OCI-LY3 (cell line): Measurements from ENCODE around the gene LRBA.

Source experiments
- H2AFZ ChIP-seq: fragments of 200-600, 300-600 bp; shearing (Covaris generic); 2 replicates; pipeline ENCODE4 v1.6.0; 2014; ENCODE audit warnings: antibody characterized with exemption, low read depth, low read length
- H3K27ac ChIP-seq: fragments of 200-600, 300-600 bp; sonication (generic); 2 replicates; pipeline ENCODE4 v1.5.1; 2014; ENCODE audit warnings: mild to moderate bottlenecking, low read length, moderate library complexity, mixed read lengths
- H3K27me3 ChIP-seq: fragments of 200-600, 300-600 bp; sonication (generic); 2 replicates; pipeline ENCODE4 v1.6.1; 2014; ENCODE audit warnings: low read depth, low read length, mixed read lengths
- H3K36me3 ChIP-seq: fragments of 200-600, 300-600 bp; sonication (generic); replicated peaks from 2 replicates; pipeline ENCODE3; 2014; ENCODE audit warnings: low read depth, low read length, mixed read lengths
- H3K4me1 ChIP-seq: fragments of 300-600, 200-600 bp; sonication (generic); 2 replicates; pipeline ENCODE4 v1.6.1; 2014; ENCODE audit warnings: low read length, mixed read lengths
- H3K4me2 ChIP-seq: fragments of 200-600, 300-600 bp; sonication (generic); 2 replicates; pipeline ENCODE4 v1.6.1; 2014; ENCODE audit warnings: low read length, mixed read lengths
- H3K4me3 ChIP-seq: fragments of 300-600, 200-600 bp; sonication (generic); 2 replicates; pipeline ENCODE4 v1.5.1; 2014; ENCODE audit warnings: antibody characterized with exemption, mild to moderate bottlenecking, low read length, moderate library complexity
- H3K79me2 ChIP-seq: fragments of 300-600, 200-600 bp; shearing (Covaris generic); 2 replicates; pipeline ENCODE4 v1.6.1; 2014; ENCODE audit warnings: mild to moderate bottlenecking, low read length, mixed read lengths
- H3K9ac ChIP-seq: fragments of 300-600, 200-600 bp; shearing (Covaris generic); 2 replicates; pipeline ENCODE4 v1.6.0; 2014; ENCODE audit warnings: mild to moderate bottlenecking, low read length, moderate library complexity
- H3K9me3 ChIP-seq: fragments of 200-600, 300-600 bp; shearing (Covaris generic); 2 replicates; pipeline ENCODE4 v1.6.1; 2014; ENCODE audit warnings: low read length, mixed read lengths; ENCODE audit not compliant: insufficient read depth
- H4K20me1 ChIP-seq: fragments of 200-600, 300-600 bp; sonication (generic); 2 replicates; pipeline ENCODE4 v1.6.1; 2016; ENCODE audit warnings: low read length, mixed read lengths; ENCODE audit not compliant: insufficient read depth
- EZH2phosphoT487 ChIP-seq: fragments of 200-600 bp; shearing (Covaris generic); IDR thresholded peaks from 2 replicates; pipeline ENCODE4 v1.6.1; 2018; ENCODE audit warnings: antibody characterized with exemption, mixed run types, low read depth
- TF ChIP-seq, protein P1 (sequence below): fragments of 200-600, 300-600 bp; sonication (generic); IDR thresholded peaks from 2 replicates; pipeline ENCODE4 v1.5.1; 2014; ENCODE audit warnings: antibody characterized with exemption, low read length, low read depth

LRBA gene

GRCh38 chr4:150585611-150586010 lies 429.5 kb downstream of the LRBA start:
- H3K9me3 ChIP-seq = no peaks in the 10 kb centered on the region
- peaks cover 16% of the 10 kb centered on the region for H3K36me3 ChIP-seq
- no peaks in the 10 kb centered on the region for H3K27me3 ChIP-seq
- no peaks in the 10 kb centered on the region for H4K20me1 ChIP-seq
- H3K4me2 ChIP-seq = no peak overlapping the region
- TF ChIP-seq EZH2phosphoT487 = no peak
- TF ChIP-seq, protein P1, sequence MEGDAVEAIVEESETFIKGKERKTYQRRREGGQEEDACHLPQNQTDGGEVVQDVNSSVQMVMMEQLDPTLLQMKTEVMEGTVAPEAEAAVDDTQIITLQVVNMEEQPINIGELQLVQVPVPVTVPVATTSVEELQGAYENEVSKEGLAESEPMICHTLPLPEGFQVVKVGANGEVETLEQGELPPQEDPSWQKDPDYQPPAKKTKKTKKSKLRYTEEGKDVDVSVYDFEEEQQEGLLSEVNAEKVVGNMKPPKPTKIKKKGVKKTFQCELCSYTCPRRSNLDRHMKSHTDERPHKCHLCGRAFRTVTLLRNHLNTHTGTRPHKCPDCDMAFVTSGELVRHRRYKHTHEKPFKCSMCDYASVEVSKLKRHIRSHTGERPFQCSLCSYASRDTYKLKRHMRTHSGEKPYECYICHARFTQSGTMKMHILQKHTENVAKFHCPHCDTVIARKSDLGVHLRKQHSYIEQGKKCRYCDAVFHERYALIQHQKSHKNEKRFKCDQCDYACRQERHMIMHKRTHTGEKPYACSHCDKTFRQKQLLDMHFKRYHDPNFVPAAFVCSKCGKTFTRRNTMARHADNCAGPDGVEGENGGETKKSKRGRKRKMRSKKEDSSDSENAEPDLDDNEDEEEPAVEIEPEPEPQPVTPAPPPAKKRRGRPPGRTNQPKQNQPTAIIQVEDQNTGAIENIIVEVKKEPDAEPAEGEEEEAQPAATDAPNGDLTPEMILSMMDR = no peak
- H3K4me1 ChIP-seq = no peaks in the 10 kb centered on the region
- no peak overlapping the region for H2AFZ ChIP-seq
- no peaks in the 10 kb centered on the region for H3K79me2 ChIP-seq
- no peak overlapping the region for H3K9ac ChIP-seq
- H3K4me3 ChIP-seq = no peak overlapping the region
- no peak overlapping the region for H3K27ac ChIP-seq

DNA sequence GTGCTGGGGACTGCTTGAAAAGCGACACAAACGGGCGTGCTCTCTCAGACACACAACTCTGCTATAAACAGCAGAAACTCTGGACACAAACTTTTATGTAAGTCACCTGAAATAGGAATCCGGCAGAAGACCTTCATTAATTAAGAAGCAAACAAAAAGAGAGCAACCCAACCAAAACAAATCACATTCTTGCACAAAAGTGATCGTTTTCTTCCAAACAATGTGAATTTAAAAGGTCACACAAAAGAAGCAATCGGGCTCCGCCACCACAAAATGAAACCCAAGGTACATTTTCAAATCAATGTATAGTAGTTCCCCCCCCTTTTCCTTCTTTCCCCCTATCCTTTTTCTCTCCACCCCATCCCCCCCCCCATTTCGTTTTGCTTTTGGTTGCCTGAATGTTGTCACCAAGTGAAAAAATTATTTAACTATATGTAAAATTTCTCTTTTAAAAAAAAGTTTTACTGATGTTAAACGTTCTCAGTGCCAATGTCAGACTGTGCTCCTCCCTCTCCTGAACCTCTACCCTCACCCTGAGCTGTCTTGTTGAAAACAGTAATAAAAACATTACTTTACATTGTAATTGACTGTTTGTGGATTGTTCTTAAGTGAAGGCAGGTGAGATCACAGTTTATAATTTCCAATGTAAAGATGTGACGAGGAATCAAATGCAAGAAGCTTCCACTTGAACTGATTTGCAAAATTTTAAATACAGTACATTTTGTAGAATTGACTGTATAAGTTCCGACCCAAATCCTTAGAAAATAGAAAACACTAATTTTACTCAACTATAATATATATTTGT lies 430.8 kb downstream of the LRBA start:
- H3K36me3 ChIP-seq = peaks cover 16% of the 10 kb centered on the region
- no peaks in the 10 kb centered on the region for H3K4me1 ChIP-seq
- TF ChIP-seq EZH2phosphoT487 = no peak
- TF ChIP-seq, protein P1 = no peak
- no peak overlapping the region for H3K4me2 ChIP-seq
- H3K4me3 ChIP-seq = no peak overlapping the region
- no peaks in the 10 kb centered on the region for H3K27me3 ChIP-seq
- H3K79me2 ChIP-seq = no peaks in the 10 kb centered on the region
- no peak overlapping the region for H3K27ac ChIP-seq
- no peak overlapping the region for H2AFZ ChIP-seq
- no peak overlapping the region for H3K9ac ChIP-seq
- no peaks in the 10 kb centered on the region for H3K9me3 ChIP-seq
- no peaks in the 10 kb centered on the region for H4K20me1 ChIP-seq

GRCh38 chr4:150583287-150584110 lies 431.6 kb downstream of the LRBA start:
- Histone ChIP-seq H3K4me1 (peaks cover 6% of the 10 kb centered on the region), H3K36me3 (peaks cover 16% of the 10 kb centered on the region), H3K9ac (no peak overlapping the region), H3K4me2 (no peak overlapping the region), H3K27me3 (no peaks in the 10 kb centered on the region), H3K27ac (no peak overlapping the region), H3K4me3 (no peak overlapping the region), H4K20me1 (no peaks in the 10 kb centered on the region), H3K79me2 (no peaks in the 10 kb centered on the region), H2AFZ (no peak overlapping the region), H3K9me3 (no peaks in the 10 kb centered on the region)
- TF ChIP-seq, protein P1 = no peak
- no peak for TF ChIP-seq EZH2phosphoT487

- Histone ChIP-seq H3K27me3 (no peaks in the 10 kb centered on the region), H3K4me3 (no peak overlapping the region), H3K4me1 (peaks cover 12% of the 10 kb centered on the region), H4K20me1 (no peaks in the 10 kb centered on the region), H3K27ac (no peak overlapping the region), H2AFZ (no peak overlapping the region), H3K9ac (no peak overlapping the region), H3K36me3 (peaks cover 16% of the 10 kb centered on the region), H3K79me2 (no peaks in the 10 kb centered on the region), H3K9me3 (no peaks in the 10 kb centered on the region), H3K4me2 (no peak overlapping the region)
- TF ChIP-seq EZH2phosphoT487 = no peak
- TF ChIP-seq, protein P1 = no peak
Observed at GRCh38 chr4:150582873-150583286, 432.2 kb downstream of the LRBA start.
